22Rv1 (cell line): ENCODE data around the gene ABCB8.

ENCODE experiments used
- ZFX ChIP-seq: fragments of 450-650 bp; IDR thresholded peaks from 2 replicates; pipeline ENCODE4 v1.6.1; 2017; ENCODE audit warnings: antibody characterized with exemption, borderline replicate concordance
- TF ChIP-seq, protein P1 (sequence below): fragments of 450-650 bp; IDR thresholded peaks from 2 replicates; pipeline ENCODE4 v1.5.1; 2017; ENCODE audit warnings: mild to moderate bottlenecking

DNA sequence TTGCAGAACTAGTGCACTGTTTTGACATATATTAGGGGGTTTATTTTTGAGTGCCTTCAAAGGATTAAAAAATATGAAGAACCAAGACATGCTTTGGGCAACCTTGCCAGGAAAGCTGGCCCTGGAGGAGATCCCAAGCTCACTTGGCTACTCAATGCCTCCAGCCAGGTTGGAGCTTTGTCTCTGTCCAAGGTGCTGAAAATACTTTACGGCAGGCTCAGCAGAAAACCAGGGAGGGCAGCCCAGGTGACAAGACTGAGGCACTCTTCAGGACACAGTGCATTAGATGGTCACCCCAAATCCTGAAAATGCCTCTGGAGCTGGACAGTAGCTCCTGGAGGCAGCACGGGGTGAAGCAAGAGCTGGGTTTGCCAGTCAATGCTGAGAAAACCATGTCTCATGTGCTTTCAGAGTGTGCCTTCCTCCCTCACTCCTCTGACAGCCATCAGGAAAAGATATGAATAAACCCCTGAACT, 44.3 kb upstream of the ABCB8 start:
- TF ChIP-seq, protein P1, sequence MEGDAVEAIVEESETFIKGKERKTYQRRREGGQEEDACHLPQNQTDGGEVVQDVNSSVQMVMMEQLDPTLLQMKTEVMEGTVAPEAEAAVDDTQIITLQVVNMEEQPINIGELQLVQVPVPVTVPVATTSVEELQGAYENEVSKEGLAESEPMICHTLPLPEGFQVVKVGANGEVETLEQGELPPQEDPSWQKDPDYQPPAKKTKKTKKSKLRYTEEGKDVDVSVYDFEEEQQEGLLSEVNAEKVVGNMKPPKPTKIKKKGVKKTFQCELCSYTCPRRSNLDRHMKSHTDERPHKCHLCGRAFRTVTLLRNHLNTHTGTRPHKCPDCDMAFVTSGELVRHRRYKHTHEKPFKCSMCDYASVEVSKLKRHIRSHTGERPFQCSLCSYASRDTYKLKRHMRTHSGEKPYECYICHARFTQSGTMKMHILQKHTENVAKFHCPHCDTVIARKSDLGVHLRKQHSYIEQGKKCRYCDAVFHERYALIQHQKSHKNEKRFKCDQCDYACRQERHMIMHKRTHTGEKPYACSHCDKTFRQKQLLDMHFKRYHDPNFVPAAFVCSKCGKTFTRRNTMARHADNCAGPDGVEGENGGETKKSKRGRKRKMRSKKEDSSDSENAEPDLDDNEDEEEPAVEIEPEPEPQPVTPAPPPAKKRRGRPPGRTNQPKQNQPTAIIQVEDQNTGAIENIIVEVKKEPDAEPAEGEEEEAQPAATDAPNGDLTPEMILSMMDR, result no peak
- no peak for TF ChIP-seq ZFX
